Measurements from ENCODE around the gene ROR2.

Gene ROR2

DNA sequence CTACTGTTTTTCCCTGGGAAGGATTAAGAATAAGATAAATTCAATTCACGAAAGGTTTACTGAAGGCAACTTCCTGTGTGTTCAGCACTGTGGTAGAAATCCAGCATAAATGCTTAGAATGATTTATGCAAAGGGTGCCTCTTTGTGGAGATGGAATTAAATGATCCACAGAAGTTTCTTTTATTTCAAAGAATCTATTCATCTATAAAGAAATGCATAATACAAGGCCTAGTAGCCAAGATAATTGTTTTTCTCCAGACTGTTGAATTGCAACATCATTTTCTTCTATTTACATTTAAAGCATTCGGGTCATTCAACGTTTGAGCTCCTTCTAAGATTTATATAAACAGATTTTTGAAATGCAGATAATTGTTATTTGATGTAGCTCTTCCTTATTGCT, 387.6 kb downstream of the ROR2 start:
- Histone ChIP-seq H3K9me2 (replicated peaks; ENCODE audit: insufficient read depth, low read length) (no peaks in the 10 kb centered on the region), H3K4me2 (ENCODE audit: low read depth, low read length, poor library complexity, severe bottlenecking) (no peak overlapping the region), H3K36me3 (ENCODE audit: low read length) (no peaks in the 10 kb centered on the region), H3K9ac (ENCODE audit: low read length) (no peak overlapping the region), H3K9me3 (ENCODE audit: insufficient read depth, low read length) (no peaks in the 10 kb centered on the region), H4K20me1 (ENCODE audit: low read depth, low read length) (no peaks in the 10 kb centered on the region), H2AFZ (ENCODE audit: low read depth, low read length, severe bottlenecking) (no peak overlapping the region), H3K79me2 (ENCODE audit: insufficient read depth, low read length) (no peaks in the 10 kb centered on the region), H3K27me3 (ENCODE audit: low read length) (no peaks in the 10 kb centered on the region), H3F3A (ENCODE audit: insufficient read depth) (no peaks in the 10 kb centered on the region), H3K4me3 (ENCODE audit: insufficient read depth, low read length, poor library complexity, severe bottlenecking) (no peak overlapping the region), H3K27ac (ENCODE audit: low read depth, low read length) (no peak overlapping the region)
- TF ChIP-seq, protein P1, sequence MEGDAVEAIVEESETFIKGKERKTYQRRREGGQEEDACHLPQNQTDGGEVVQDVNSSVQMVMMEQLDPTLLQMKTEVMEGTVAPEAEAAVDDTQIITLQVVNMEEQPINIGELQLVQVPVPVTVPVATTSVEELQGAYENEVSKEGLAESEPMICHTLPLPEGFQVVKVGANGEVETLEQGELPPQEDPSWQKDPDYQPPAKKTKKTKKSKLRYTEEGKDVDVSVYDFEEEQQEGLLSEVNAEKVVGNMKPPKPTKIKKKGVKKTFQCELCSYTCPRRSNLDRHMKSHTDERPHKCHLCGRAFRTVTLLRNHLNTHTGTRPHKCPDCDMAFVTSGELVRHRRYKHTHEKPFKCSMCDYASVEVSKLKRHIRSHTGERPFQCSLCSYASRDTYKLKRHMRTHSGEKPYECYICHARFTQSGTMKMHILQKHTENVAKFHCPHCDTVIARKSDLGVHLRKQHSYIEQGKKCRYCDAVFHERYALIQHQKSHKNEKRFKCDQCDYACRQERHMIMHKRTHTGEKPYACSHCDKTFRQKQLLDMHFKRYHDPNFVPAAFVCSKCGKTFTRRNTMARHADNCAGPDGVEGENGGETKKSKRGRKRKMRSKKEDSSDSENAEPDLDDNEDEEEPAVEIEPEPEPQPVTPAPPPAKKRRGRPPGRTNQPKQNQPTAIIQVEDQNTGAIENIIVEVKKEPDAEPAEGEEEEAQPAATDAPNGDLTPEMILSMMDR (IDR thresholded peaks at IDR 0.05; ENCODE audit: insufficient read depth, low read length, poor library complexity, severe bottlenecking), result no peak
- no peak for TF ChIP-seq EZH2phosphoT487 (conservative IDR thresholded peaks at IDR 0.05; ENCODE audit: low read length)

DNA sequence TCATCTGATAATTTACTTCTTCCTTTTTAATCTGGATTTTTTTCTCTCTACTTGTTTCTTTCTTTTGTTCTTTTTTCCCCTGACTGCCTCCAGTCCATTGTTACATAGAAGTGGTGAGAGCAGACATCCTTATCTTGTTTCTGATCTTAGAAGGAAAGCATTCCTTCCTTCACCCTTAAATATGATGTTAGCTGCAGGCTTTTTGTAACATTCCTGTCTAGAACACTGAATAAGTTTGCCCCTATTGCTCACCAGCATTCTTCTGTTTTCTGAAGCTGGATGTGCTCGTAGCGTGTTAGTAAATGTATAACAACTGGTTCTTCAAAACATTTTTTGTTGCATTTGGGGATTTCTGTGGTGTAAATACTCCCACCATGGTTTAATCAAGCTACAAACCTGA, 389.7 kb downstream of the ROR2 start:
- no peak overlapping the region for H3K27ac ChIP-seq (ENCODE audit: low read depth, low read length)
- H3K79me2 ChIP-seq (ENCODE audit: insufficient read depth, low read length), result no peaks in the 10 kb centered on the region
- H3K27me3 ChIP-seq (ENCODE audit: low read length), result no peaks in the 10 kb centered on the region
- TF ChIP-seq EZH2phosphoT487 (conservative IDR thresholded peaks at IDR 0.05; ENCODE audit: low read length), result no peak
- TF ChIP-seq, protein P1 (IDR thresholded peaks at IDR 0.05; ENCODE audit: insufficient read depth, low read length, poor library complexity, severe bottlenecking), result no peak
- H3K36me3 ChIP-seq (ENCODE audit: low read length), result no peaks in the 10 kb centered on the region
- H3K9me3 ChIP-seq (ENCODE audit: insufficient read depth, low read length), result no peaks in the 10 kb centered on the region
- H3F3A ChIP-seq (ENCODE audit: insufficient read depth), result no peaks in the 10 kb centered on the region
- H3K4me3 ChIP-seq (ENCODE audit: insufficient read depth, low read length, poor library complexity, severe bottlenecking), result no peak overlapping the region
- H3K9me2 ChIP-seq (replicated peaks; ENCODE audit: insufficient read depth, low read length), result no peaks in the 10 kb centered on the region
- no peak overlapping the region for H3K9ac ChIP-seq (ENCODE audit: low read length)
- H4K20me1 ChIP-seq (ENCODE audit: low read depth, low read length), result no peaks in the 10 kb centered on the region
- no peak overlapping the region for H3K4me2 ChIP-seq (ENCODE audit: low read depth, low read length, poor library complexity, severe bottlenecking)
- H2AFZ ChIP-seq (ENCODE audit: low read depth, low read length, severe bottlenecking), result no peak overlapping the region

DNA sequence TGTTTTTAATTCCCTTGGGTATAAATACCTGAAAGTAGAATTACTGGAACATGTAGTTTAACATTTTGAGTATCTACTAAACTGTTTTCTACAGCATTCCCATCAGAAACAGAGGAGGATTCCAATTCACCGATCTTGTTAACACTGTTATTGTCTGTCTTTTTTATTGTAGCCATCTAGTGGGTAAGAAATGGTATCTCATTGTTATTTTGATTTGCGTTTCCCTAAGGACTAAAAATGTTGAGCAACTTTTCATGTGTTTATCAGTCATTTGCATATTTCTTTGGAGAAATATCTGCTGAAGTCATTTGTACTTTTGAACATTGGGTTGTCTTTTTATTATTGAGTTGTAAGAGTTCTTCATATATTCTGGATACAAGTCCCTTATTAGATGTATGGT, 391.1 kb downstream of the ROR2 start:
- Histone ChIP-seq H3K9ac (ENCODE audit: low read length) (no peak overlapping the region), H2AFZ (ENCODE audit: low read depth, low read length, severe bottlenecking) (no peak overlapping the region), H3K27me3 (ENCODE audit: low read length) (no peaks in the 10 kb centered on the region), H4K20me1 (ENCODE audit: low read depth, low read length) (no peaks in the 10 kb centered on the region), H3K9me2 (replicated peaks; ENCODE audit: insufficient read depth, low read length) (no peaks in the 10 kb centered on the region), H3K4me2 (ENCODE audit: low read depth, low read length, poor library complexity, severe bottlenecking) (no peak overlapping the region), H3K79me2 (ENCODE audit: insufficient read depth, low read length) (no peaks in the 10 kb centered on the region), H3F3A (ENCODE audit: insufficient read depth) (no peaks in the 10 kb centered on the region), H3K27ac (ENCODE audit: low read depth, low read length) (no peak overlapping the region), H3K36me3 (ENCODE audit: low read length) (no peaks in the 10 kb centered on the region), H3K4me3 (ENCODE audit: insufficient read depth, low read length, poor library complexity, severe bottlenecking) (no peak overlapping the region), H3K9me3 (ENCODE audit: insufficient read depth, low read length) (no peaks in the 10 kb centered on the region)
- no peak for TF ChIP-seq EZH2phosphoT487 (conservative IDR thresholded peaks at IDR 0.05; ENCODE audit: low read length)
- TF ChIP-seq, protein P1 (IDR thresholded peaks at IDR 0.05; ENCODE audit: insufficient read depth, low read length, poor library complexity, severe bottlenecking), result no peak
